T-helper 17 cell (primary cell): ENCODE measurements around the gene NELFE. TPM values are rescaled to one million over a fixed set of nuclear protein-coding genes. Genes with fewer than 3 reads are reported as not detected.
"Not testable (repeated sequence)": the region's sequence is repeated elsewhere in the genome, so short reads cannot be mapped to it uniquely, and the experiment has no call there.

ENCODE experiments used
- ATAC-seq: fragments of 150-1000 bp; cut with Tn5 transposase; 2 replicates; pipeline ENCODE4 v1.10.0; 2021; ENCODE audit warnings: mild to moderate bottlenecking, moderate library complexity
- DNase-seq, 3 donors: peaks; one replicate each; pipeline versions ENCODE4 v3.0.0 to v3.0.0-alpha.2; 2020 to 2021
- H3K9me3 ChIP-seq: one replicate; pipeline ENCODE4 v1.7.0; 2013; ENCODE audit warnings: low read length, mild to moderate bottlenecking; ENCODE audit not compliant: control insufficient read depth, poor library complexity, severe bottlenecking
- H3K27ac Mint-ChIP-seq: one replicate; pipeline ENCODE4 v1.8.0; 2022; ENCODE audit warnings: mild to moderate bottlenecking, moderate library complexity, mixed read lengths
- H3K27me3 Mint-ChIP-seq: one replicate; pipeline ENCODE4 v1.8.0; 2022; ENCODE audit warnings: mixed read lengths
- H3K36me3 Mint-ChIP-seq: one replicate; pipeline ENCODE4 v1.8.0; 2022; ENCODE audit warnings: low read depth, mixed read lengths
- H3K4me1 Mint-ChIP-seq: one replicate; pipeline ENCODE4 v1.8.0; 2022; ENCODE audit warnings: mild to moderate bottlenecking, mixed read lengths
- H3K4me3 Mint-ChIP-seq: one replicate; pipeline ENCODE4 v1.8.0; 2022; ENCODE audit warnings: mild to moderate bottlenecking, moderate library complexity, mixed read lengths
- total RNA-seq, 4 donors: library from RNA in 2 of 4; stranded (reverse) in 2 of 4; gene quantifications; one replicate each; pipeline ENCODE4 v1.2.3 and lab custom pipeline; 2022 to 2026

The NELFE gene
- total RNA-seq, 2 donors from 2014 or later, result 45.8 to 46.2 TPM

- H3K27ac Mint-ChIP-seq, H3K27me3 Mint-ChIP-seq, H3K4me3 Mint-ChIP-seq, ATAC-seq, DNase-seq, H3K9me3 ChIP-seq, H3K36me3 Mint-ChIP-seq, H3K4me1 Mint-ChIP-seq: not testable (repeated sequence)
Measured at GRCh38 chr6:31981744-31982143, 23.0 kb upstream of the NELFE start, which contains the start of gene C4A. TSS of gene C4A (plus strand) at chr6:31982057. CDS start at chr6:31982108, 51 bp downstream.

GRCh38 chr6:31980998-31981397 is 22.2 kb upstream of the NELFE start:
- not testable (repeated sequence) for H3K27ac Mint-ChIP-seq, H3K36me3 Mint-ChIP-seq

GRCh38 chr6:31980195-31980876 is 21.6 kb upstream of the NELFE start:
- not testable (repeated sequence) for H3K36me3 Mint-ChIP-seq, ATAC-seq, H3K27me3 Mint-ChIP-seq, H3K27ac Mint-ChIP-seq, H3K4me3 Mint-ChIP-seq, DNase-seq, H3K9me3 ChIP-seq, H3K4me1 Mint-ChIP-seq

More at GRCh38 chr6:31980998-31981397, 22.2 kb upstream of the NELFE start:
- H3K4me1 Mint-ChIP-seq, H3K9me3 ChIP-seq, H3K27me3 Mint-ChIP-seq, H3K4me3 Mint-ChIP-seq, ATAC-seq, DNase-seq: not testable (repeated sequence)

GRCh38 chr6:31979238-31979898 is 20.6 kb upstream of the NELFE start:
- ATAC-seq, result no peak

GRCh38 chr6:31978831-31979230 is 20.1 kb upstream of the NELFE start:
- ATAC-seq (no peak), DNase-seq (no peak)
- no peak overlapping the region for H3K27ac Mint-ChIP-seq
- H3K9me3 ChIP-seq, result no peaks in the 10 kb centered on the region
- no peak overlapping the region for H3K4me3 Mint-ChIP-seq
- peaks cover 2% of the 10 kb centered on the region for H3K36me3 Mint-ChIP-seq
- peaks cover 12% of the 10 kb centered on the region for H3K4me1 Mint-ChIP-seq
- H3K27me3 Mint-ChIP-seq, result no peaks in the 10 kb centered on the region

More at GRCh38 chr6:31979238-31979898, 20.6 kb upstream of the NELFE start:
- no peak for DNase-seq
- Mint-ChIP-seq H3K4me1 (peaks cover 9% of the 10 kb centered on the region), H3K4me3 (peak overlapping the region; percentile 36), H3K27me3 (no peaks in the 10 kb centered on the region), H3K36me3 (peaks cover 2% of the 10 kb centered on the region), H3K27ac (no peak overlapping the region)
- H3K9me3 ChIP-seq, result no peaks in the 10 kb centered on the region

- Mint-ChIP-seq H3K27me3 (no peaks in the 10 kb centered on the region), H3K27ac (no peak overlapping the region), H3K4me1 (peaks cover 18% of the 10 kb centered on the region), H3K4me3 (no peak overlapping the region), H3K36me3 (peaks cover 2% of the 10 kb centered on the region)
- ATAC-seq (no peak), DNase-seq (no peak)
- no peaks in the 10 kb centered on the region for H3K9me3 ChIP-seq
Measured at GRCh38 chr6:31977816-31978431, 19.2 kb upstream of the NELFE start.

- not testable (repeated sequence) for H3K27ac Mint-ChIP-seq, ATAC-seq, H3K27me3 Mint-ChIP-seq, H3K36me3 Mint-ChIP-seq, DNase-seq, H3K4me3 Mint-ChIP-seq, H3K9me3 ChIP-seq
- H3K4me1 Mint-ChIP-seq, result peaks cover 31% of the 10 kb centered on the region
Measured at GRCh38 chr6:31976065-31976464, 17.3 kb upstream of the NELFE start.

- Mint-ChIP-seq H3K4me1 (peaks cover 37% of the 10 kb centered on the region), H3K27me3 (no peaks in the 10 kb centered on the region), H3K36me3 (peaks cover 3% of the 10 kb centered on the region), H3K27ac (peak overlapping the region; percentile 100), H3K4me3 (peak overlapping the region; percentile 94)
- DNase-seq, result no peak
- ATAC-seq, result no peak
- H3K9me3 ChIP-seq, result no peaks in the 10 kb centered on the region
Measured at GRCh38 chr6:31972709-31973350, 14.1 kb upstream of the NELFE start.

- H3K36me3 Mint-ChIP-seq, result peaks cover 7% of the 10 kb centered on the region
- H3K27ac Mint-ChIP-seq, result peak within 1 kb of the TSS; percentile 100
- H3K27me3 Mint-ChIP-seq, result no peaks in the 10 kb centered on the region
- DNase-seq (peak; percentile 96 to 98 (median 96)), ATAC-seq (peak; percentile 92)
- H3K4me3 Mint-ChIP-seq, result peak within 1 kb of the TSS; percentile 94
- peaks cover 37% of the 10 kb centered on the region for H3K4me1 Mint-ChIP-seq
- H3K9me3 ChIP-seq, result no peaks in the 10 kb centered on the region
Measured at GRCh38 chr6:31971993-31972708, 13.4 kb upstream of the NELFE start, which contains the start of gene DXO. TSS of gene DXO (minus strand) at chr6:31972138. CDS start at chr6:31971675, 463 bp downstream.

GRCh38 chr6:31971279-31971992 is 12.7 kb upstream of the NELFE start:
- no peak for DNase-seq
- H3K27me3 Mint-ChIP-seq, result no peaks in the 10 kb centered on the region
- no peak for ATAC-seq
- peak overlapping the region; percentile 94 for H3K4me3 Mint-ChIP-seq
- H3K9me3 ChIP-seq, result no peaks in the 10 kb centered on the region
- peaks cover 37% of the 10 kb centered on the region for H3K4me1 Mint-ChIP-seq
- peaks cover 7% of the 10 kb centered on the region for H3K36me3 Mint-ChIP-seq
- H3K27ac Mint-ChIP-seq, result peak overlapping the region; percentile 100

GRCh38 chr6:31970604-31971271 is 12.0 kb upstream of the NELFE start:
- H3K27me3 Mint-ChIP-seq, result no peaks in the 10 kb centered on the region
- peak overlapping the region; percentile 100 for H3K27ac Mint-ChIP-seq
- peaks cover 37% of the 10 kb centered on the region for H3K4me1 Mint-ChIP-seq
- no peaks in the 10 kb centered on the region for H3K9me3 ChIP-seq
- no peak for DNase-seq
- H3K4me3 Mint-ChIP-seq, result peak overlapping the region; percentile 94
- peaks cover 7% of the 10 kb centered on the region for H3K36me3 Mint-ChIP-seq
- ATAC-seq, result no peak
